GM21381 (cell line): ENCODE results near the gene RESF1.

Experiments used
- ATAC-seq: cut with Tn5 transposase; IDR thresholded peaks from one replicate; pipeline ENCODE4 v1.9.1; 2021; ENCODE audit warnings: mild to moderate bottlenecking, moderate library complexity; ENCODE audit not compliant: unreplicated experiment

The RESF1 gene

GRCh38 chr12:31959701-31960391, 631 bp downstream of the RESF1 start:
- peak; percentile 37 for ATAC-seq

- no peak for ATAC-seq
Measured at GRCh38 chr12:31961137-31961536, 1.9 kb downstream of the RESF1 start.

- no peak for ATAC-seq
Measured at GRCh38 chr12:31962076-31962475, 2.9 kb downstream of the RESF1 start.

GRCh38 chr12:31964280-31964679, 5.1 kb downstream of the RESF1 start:
- no peak for ATAC-seq

- no peak for ATAC-seq
Measured at GRCh38 chr12:31965090-31965489, 5.9 kb downstream of the RESF1 start.

- ATAC-seq: no peak
Measured at GRCh38 chr12:31966558-31967205, 7.5 kb downstream of the RESF1 start.

- no peak for ATAC-seq
Measured at GRCh38 chr12:31967539-31967938, 8.3 kb downstream of the RESF1 start.

GRCh38 chr12:31970199-31970598, 11.0 kb downstream of the RESF1 start:
- ATAC-seq: no peak

- no peak for ATAC-seq
Measured at GRCh38 chr12:31973818-31974217, 14.6 kb downstream of the RESF1 start.

GRCh38 chr12:31974673-31975072, 15.5 kb downstream of the RESF1 start:
- no peak for ATAC-seq

- no peak for ATAC-seq
Measured at GRCh38 chr12:31984806-31985591, 25.8 kb downstream of the RESF1 start.

- ATAC-seq: no peak
Measured at GRCh38 chr12:31985832-31986231, 26.6 kb downstream of the RESF1 start.

- ATAC-seq: no peak
Measured at GRCh38 chr12:31989571-31990362, 30.6 kb downstream of the RESF1 start.

GRCh38 chr12:31991146-31991545, 31.9 kb downstream of the RESF1 start:
- ATAC-seq: no peak

GRCh38 chr12:31991815-31992214, 32.6 kb downstream of the RESF1 start:
- no peak for ATAC-seq

GRCh38 chr12:31999692-32000091, 40.5 kb downstream of the RESF1 start:
- ATAC-seq: no peak

GRCh38 chr12:32000373-32001005, 41.3 kb downstream of the RESF1 start:
- no peak for ATAC-seq

- ATAC-seq: no peak
Measured at GRCh38 chr12:32002848-32003493, 43.8 kb downstream of the RESF1 start.

- no peak for ATAC-seq
Measured at GRCh38 chr12:32003654-32004053, 44.4 kb downstream of the RESF1 start.

- ATAC-seq: no peak
Measured at GRCh38 chr12:32005496-32006125, 46.4 kb downstream of the RESF1 start.
